WTC11 (cell line): ENCODE data around the gene PLIN4.

Experiments
- ESRRA ChIP-seq: sonication (generic); formaldehyde crosslinking; IDR thresholded peaks from 2 replicates; pipeline ENCODE4 v1.8.1; 2022; ENCODE audit warnings: mild to moderate bottlenecking, missing genetic modification reagents, borderline replicate concordance
- TF ChIP-seq, protein P1 (sequence below): sonication (generic); formaldehyde crosslinking; IDR thresholded peaks from 2 replicates; pipeline ENCODE4 v1.8.1; 2022; ENCODE audit warnings: low read depth, mild to moderate bottlenecking, moderate library complexity, missing genetic modification reagents, borderline replicate concordance
- TF ChIP-seq, protein P2 (sequence below): fragments of 200-600 bp; IDR thresholded peaks from 2 replicates; pipeline ENCODE4 v1.8.0; 2022; ENCODE audit warnings: antibody characterized with exemption
- TF ChIP-seq, protein P3 (sequence below): sonication (generic); formaldehyde crosslinking; IDR thresholded peaks from 2 replicates; pipeline ENCODE4 v1.8.1; 2023; ENCODE audit warnings: mild to moderate bottlenecking, missing genetic modification reagents, moderate library complexity

DNA sequence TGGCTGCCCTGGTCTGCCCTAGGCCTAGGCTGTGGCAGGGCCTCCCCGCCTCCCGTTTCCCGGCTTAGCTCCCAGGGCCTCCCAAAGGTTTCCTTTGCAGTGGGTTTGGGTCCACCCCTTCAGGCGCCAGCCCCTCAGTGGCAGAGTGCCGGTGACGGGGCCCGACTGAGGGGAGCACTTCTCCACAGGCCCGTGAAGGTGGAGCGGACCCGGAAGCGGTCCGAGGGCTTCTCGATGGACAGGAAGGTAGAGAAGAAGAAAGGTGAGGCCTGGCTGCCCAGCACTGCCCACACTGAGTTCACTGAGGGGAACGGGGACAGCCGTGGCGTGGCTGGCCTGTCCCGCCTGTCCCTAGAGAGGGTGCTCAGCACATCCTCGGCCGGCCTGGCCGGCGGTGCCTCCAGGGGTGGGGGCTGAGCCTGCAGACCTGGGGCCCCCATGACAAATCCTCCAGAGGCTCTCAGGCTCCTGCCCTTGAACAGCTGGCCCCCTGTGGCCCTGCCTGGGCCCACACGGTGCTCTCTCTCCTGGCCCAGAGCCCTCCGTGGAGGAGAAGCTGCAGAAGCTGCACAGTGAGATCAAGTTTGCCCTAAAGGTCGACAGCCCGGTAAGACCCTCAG is 20.4 kb downstream of the PLIN4 start:
- TF ChIP-seq, protein P1, sequence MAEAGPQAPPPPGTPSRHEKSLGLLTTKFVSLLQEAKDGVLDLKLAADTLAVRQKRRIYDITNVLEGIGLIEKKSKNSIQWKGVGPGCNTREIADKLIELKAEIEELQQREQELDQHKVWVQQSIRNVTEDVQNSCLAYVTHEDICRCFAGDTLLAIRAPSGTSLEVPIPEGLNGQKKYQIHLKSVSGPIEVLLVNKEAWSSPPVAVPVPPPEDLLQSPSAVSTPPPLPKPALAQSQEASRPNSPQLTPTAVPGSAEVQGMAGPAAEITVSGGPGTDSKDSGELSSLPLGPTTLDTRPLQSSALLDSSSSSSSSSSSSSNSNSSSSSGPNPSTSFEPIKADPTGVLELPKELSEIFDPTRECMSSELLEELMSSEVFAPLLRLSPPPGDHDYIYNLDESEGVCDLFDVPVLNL, result no peak
- TF ChIP-seq, protein P2, sequence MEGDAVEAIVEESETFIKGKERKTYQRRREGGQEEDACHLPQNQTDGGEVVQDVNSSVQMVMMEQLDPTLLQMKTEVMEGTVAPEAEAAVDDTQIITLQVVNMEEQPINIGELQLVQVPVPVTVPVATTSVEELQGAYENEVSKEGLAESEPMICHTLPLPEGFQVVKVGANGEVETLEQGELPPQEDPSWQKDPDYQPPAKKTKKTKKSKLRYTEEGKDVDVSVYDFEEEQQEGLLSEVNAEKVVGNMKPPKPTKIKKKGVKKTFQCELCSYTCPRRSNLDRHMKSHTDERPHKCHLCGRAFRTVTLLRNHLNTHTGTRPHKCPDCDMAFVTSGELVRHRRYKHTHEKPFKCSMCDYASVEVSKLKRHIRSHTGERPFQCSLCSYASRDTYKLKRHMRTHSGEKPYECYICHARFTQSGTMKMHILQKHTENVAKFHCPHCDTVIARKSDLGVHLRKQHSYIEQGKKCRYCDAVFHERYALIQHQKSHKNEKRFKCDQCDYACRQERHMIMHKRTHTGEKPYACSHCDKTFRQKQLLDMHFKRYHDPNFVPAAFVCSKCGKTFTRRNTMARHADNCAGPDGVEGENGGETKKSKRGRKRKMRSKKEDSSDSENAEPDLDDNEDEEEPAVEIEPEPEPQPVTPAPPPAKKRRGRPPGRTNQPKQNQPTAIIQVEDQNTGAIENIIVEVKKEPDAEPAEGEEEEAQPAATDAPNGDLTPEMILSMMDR, result no peak
- TF ChIP-seq, protein P3, sequence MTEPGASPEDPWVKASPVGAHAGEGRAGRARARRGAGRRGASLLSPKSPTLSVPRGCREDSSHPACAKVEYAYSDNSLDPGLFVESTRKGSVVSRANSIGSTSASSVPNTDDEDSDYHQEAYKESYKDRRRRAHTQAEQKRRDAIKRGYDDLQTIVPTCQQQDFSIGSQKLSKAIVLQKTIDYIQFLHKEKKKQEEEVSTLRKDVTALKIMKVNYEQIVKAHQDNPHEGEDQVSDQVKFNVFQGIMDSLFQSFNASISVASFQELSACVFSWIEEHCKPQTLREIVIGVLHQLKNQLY (CRISPR knock-in tag), result no peak
- no peak for TF ChIP-seq ESRRA (CRISPR knock-in tag)
